GM12874 (cell line): ENCODE data around the gene MLF2.

Experiments used
- CTCF ChIP-seq: IDR thresholded peaks from 2 replicates; pipeline ENCODE4 v1.5.1; 2011; ENCODE audit warnings: low read depth, mild to moderate bottlenecking, control low read depth, low read length, moderate library complexity; ENCODE audit not compliant: insufficient read depth

The MLF2 gene

GRCh38 chr12:6730169-6730568, 22.8 kb downstream of the MLF2 start:
- TF ChIP-seq CTCF, result no peak

- TF ChIP-seq CTCF, result no peak
Measured at GRCh38 chr12:6729186-6729585, 23.8 kb downstream of the MLF2 start.

- no peak for TF ChIP-seq CTCF
Measured at GRCh38 chr12:6725350-6725749, 27.6 kb downstream of the MLF2 start.

- no peak for TF ChIP-seq CTCF
Measured at GRCh38 chr12:6724409-6724797, 28.5 kb downstream of the MLF2 start.

- TF ChIP-seq CTCF, result no peak
Measured at GRCh38 chr12:6723607-6724408, 29.1 kb downstream of the MLF2 start, which contains the start of gene COPS7A. TSS of gene COPS7A (plus strand) at chr12:6724046. CDS start at chr12:6724657, 611 bp downstream.

- TF ChIP-seq CTCF, result no peak
Measured at GRCh38 chr12:6722863-6723262, 30.1 kb downstream of the MLF2 start.

- no peak for TF ChIP-seq CTCF
Measured at GRCh38 chr12:6716874-6717437, 36.0 kb downstream of the MLF2 start.
